ENCODE results near the gene SH3RF3.

SH3RF3 gene

DNA sequence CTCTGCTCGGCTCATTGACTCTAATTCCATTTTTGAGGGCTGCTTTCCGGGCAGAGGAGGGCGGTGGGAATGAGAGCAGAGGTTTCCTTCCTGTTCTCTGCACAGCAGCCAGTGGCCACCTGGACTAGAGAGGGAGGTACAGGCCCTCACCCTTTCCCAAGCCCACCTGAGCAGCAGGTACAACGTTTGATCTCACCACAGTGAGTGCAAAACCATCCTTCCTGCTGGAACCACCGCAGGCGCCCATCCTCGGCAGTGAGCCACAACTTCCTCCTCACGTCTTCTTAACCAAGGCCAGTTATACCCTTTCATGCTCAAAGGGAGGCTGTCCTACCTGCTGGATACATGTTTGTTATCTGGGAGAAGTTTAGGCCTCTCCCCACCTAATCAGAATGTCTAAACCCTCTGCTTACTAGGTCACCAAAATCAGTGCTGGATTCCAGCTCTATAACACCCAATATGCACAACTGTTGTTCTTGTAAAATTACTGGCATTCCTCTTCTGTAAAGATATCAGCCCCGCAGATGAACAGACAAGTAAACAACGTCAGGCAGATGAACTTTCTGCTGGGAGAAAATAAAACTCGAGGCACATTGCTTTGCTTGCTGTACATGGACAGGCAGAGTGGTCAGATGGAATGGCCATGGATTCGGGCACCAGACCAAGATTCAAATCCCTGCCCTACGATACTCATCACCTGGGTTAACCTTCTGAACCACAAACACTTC lies 191.4 kb downstream of the SH3RF3 start:
- no peak for DNase-seq

DNA sequence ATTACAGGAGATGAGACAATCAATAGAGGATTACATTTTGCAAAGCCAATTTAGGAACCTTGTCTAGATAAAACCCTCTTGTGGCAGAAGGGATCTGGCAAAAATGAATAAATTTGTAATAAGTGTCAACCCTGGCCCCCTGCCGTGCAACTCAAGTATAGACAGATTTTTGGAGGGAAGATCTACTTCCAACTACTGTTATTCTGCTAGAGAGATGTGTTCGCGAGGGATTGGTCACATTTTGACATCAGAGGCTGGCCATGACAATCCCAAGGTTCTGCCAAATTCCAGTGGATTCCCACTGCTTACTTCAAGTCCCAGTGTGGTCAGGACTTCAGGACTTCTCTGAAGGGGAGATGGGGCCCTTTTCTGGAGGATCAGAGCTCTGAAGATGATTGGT lies 192.6 kb downstream of the SH3RF3 start:
- no peak for DNase-seq

DNA sequence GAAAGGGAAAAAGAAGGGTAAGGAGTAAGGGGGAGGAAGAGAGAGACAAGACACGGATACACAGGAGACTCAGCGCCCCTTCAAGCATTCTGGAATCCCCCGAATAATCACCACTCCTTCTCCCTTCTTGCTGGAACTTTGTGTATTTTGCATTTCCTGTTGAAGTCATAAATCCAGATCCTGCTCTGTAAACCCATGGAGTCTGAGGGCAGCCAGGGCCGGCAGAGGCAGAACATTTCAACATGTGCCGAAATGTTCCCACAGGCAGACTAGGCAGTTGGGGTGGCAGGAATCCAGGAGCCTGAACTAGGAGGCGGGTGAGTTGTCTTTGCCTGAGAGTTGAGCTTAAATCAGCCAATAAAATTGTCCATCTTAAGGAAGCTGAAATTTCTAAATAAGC lies 193.1 kb downstream of the SH3RF3 start:
- DNase-seq, result no peak

DNA sequence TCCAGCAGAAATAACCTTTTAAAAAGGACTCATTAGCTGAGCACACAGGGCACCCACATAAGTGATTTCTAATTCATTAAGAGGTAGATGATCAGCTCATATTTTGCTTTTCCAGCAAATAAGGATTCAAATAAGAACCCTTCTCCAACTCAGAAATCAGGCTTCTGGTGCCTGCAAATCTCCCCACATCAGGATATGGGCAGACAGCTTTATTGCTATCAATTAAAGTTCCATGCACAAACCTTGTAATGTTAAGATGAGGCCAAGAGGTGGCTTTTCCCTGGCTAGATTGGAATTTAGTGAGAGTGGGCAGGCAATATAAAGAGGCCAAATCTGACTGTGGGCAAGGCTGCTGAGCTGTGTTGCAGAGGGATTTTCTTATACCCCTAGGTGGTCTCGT lies 193.6 kb downstream of the SH3RF3 start:
- DNase-seq, result no peak

DNA sequence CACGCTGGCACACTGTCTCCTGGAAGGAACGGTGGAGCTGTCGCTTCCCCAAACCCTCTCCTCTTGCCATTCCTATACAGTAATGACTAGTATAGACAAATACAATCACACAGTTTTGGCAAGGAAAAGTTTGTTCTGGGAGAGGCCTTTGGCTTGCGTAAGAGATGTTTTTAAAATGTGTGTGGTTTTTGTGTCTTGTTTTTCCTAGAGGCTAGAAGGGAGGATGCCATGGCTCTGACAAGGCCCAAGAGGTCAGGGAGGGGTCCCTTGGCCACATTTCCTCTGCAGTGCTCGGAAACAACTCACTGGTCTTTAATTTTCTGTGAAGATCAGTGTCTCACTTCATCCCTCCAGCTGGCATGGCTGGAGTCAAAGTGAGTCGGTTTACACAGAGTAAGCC lies 195.9 kb downstream of the SH3RF3 start:
- peak in 1 of 2 experiments; percentile 38 for DNase-seq

DNA sequence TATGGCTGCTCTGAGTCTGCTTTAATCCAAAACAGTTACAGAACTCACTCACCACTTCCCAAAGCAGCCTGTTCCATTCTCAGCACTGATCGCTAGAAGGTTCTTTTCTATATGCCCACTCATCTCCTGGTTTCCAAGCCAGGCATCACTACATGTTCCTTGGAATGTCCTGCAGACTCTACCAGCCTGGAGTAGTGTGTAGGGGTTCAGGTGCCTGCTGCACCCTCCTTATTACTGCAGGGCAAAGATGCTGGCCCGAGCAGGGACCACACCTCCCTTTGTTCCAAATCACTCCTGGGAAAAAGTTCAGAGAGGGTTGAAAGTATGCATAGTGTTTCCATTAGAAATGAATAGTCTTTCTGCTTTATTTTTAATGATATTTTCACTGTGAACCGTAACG lies 196.6 kb downstream of the SH3RF3 start:
- DNase-seq, result no peak

DNA sequence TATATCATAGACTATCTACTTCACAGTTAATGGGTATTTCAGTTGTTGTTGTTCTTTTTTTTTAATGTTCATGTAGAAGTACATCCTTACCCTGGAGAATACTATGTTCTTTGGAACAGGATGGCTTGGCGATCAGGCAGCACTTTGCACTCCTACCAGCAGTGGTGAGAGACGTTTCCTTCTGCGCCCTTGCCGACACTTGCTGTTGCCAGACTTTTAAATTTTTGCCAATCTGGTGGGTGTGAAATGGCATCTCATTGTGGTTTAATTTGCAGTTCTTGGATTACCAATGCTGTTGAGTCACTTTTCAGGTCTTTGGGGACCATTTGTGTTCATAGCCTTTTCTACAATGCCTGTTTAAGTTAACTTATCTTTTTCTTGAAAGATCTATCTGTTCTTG lies 197.3 kb downstream of the SH3RF3 start:
- DNase-seq, result no peak

DNA sequence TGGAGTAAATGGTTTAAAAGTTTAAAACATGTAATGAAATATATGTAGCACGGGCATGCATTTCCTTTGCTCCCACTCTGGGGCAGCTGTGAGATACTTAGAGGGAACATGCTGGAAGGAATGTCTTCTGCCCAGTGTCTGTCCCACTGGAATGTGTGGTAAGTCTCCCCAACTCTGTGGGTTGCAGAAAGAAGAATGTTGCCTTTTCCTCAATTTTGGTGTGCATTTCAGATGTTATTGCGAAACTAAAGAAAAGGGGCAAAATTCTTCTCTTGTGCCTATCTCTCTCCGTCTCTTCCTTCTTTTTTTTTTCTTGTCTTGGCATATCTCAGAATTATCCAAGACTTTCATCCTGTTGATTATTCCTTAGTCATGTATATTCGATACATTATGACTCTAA lies 201.1 kb downstream of the SH3RF3 start:
- DNase-seq, result no peak

DNA sequence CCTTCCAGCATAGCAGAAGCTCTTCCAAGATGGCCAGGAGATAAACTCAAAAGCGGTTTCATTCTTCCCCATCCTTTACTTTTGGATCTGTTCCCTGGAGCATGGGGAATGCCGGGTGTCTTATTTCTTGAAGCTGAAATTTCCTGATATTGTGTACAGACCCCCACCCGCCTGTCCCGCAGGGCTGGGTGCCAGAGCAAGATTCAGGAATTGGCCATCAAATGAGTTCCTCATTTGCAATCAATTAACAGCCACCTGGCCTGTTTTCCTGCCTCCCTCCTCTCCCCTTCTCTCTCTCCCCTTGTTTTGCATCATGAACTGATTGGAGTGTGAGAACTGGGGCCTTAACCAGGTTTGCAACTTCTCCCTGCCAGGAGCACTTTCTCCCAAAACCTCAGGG lies 202.1 kb downstream of the SH3RF3 start:
- DNase-seq, result no peak

DNA sequence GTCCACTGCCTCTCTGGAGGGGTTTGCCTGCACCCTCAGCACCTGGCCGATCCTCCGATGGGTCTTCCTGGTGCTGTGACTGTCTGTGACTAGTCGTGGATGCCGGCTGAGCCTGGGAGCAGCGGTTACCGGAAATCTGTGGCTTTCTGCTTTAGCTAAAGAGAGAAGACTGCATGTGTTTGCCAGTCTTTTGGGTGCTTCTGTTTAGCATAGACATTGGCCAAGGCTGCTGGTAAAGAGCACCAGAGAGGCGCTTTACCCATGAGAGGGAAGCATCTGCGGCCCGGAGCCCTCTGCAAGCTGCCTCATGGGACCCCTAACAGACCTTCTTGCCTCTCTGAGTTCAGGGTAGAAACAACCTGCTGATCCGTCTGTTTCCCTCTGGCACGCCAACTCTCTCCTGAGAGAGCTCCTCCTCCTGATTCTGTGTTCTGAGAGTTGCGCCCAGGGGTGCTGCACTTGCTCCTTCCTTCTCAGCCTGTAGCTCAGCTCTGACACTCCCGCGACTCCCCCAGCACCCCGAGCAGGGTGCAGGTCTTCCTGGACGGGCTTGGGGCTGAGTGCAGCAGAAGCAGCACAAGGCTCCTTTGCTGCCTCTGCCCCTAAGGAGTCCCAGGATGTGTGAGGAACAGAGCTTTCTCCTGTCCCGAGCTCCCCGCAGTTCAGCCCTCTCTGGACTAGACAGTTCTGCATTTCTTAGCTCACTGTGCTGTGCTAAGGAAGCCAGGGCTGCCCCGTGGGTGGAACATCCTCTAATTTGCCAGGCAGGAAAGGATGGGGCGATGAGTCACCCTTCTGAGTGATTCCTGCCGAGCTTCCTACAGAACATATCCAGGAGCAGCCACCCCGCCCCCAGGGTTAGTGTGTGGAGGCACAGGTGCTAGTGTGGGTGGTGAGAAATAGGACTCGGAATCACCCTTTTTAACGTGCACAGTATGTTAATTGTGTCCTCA lies 203.2 kb downstream of the SH3RF3 start:
- peak; percentile 76 to 88 for DNase-seq

DNA sequence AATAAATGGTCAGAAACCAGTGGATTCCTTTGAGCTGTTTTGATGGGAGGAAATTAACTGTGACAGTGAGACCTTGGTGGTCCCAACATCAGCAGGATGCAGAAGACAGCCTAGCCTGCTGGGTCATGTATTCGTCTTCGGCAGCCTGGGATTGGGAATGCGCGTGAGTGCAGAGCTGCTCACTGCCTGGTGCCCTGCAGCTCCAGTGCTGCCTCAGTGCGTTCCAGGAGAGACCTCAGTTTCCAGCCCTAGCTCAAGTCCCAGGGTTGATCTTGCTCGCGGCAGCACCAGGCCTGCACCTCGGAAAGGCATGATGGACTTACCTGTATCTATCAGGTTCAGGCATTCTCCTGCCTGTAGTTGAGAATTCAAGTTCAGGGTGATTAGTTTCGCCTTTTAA lies 203.9 kb downstream of the SH3RF3 start:
- DNase-seq, result no peak

DNA sequence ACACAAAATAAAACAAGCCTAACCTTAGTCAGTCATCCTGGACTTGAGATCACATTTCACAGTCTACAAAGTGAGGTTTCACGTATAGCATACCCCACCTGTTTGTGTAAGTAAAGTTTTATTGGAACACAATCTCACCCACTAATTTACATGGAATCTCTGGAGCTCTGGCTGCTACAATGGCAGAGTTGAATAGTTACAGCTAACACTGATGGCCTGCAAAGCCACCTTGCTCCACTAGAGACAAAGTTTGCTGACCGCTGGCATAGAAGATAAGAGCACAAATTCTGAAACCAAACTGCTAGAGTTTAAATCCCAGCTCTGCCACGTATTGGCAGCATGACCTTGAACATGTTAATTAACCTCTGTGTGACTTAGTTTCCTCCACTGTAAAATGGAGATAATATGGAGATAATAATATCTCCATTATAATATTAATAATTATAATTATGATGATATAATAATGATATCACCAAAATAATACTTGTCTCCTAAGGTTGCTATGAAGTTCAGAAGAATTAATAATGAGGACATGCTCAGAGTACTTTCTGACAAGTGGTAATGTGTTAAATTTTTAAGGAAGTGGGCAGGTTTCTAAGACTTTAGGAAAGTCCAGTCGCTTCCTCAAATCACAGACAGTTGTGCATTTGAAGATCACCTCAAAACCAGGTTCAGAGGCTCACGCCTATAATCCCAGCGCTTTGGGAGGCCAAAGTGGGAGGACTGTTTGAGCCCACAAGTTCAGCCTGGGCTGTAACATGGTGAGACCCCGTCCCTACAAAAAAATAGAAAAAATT lies 204.6 kb downstream of the SH3RF3 start:
- DNase-seq, result peak; percentile 22 to 57

DNA sequence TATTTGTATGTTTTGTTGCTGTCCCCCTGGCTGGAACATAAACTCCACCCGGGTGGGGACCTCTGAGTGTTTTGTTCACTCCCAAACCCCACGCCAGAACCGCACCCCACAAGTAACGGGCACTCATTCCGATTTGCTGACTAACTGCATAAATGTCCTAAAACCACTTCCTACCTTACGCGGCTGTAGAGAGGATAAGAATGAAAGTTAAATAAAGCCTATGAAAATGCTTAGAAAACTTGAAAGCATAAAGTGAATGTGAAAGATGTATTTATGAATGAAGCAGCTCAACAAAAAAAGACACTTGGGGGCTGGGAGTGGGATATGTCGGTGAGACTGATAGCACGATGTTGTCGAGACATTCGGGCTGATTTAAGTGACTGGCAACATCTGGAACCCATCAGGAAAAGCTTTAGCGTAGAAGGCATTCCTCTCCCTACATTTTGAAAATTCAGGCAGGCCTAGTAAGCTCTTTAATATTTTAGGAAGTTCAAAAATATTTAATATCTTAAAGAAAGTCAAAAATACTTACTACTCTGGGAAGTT lies 206.7 kb downstream of the SH3RF3 start:
- DNase-seq, result peak in 1 of 2 experiments; percentile 43

DNA sequence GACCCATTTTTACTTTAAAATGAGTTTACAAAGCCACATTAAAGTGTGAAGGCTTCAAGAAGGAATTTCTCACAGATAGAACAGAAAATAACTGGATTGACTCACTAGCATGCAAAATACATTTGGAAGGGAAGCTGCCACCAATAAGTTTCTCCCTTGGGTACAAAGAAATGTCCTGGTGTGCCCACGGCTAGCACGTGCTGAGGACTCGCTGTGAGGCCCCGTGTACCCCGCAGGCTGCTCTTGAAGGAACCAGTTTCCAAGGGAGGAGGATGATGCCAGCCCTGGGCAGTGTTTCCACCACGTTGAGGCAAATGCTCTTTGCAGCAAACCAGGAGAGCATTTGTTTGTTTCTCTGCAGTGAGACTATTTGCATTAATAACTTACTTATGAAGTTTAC lies 207.3 kb downstream of the SH3RF3 start:
- DNase-seq, result no peak

DNA sequence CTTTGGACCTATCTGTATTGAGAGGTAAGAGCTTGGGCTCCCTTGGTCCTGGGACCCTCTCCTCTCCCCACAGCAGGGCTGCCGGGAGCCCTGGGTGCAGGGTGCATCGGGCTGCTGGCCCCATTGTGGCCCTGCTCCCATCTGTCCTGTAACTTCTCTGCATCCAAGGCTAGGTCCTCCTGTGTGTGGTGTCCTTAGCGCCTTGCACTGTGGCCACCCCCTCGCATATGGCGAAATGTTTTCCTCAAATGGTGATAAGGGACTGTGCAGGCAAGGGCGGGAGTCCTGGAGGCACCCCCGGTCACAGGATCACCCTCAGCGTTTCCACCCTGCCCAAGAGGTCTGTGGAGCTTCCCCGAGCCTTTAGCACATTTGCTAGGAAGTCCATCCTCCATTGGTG lies 208.2 kb downstream of the SH3RF3 start:
- no peak for DNase-seq

DNA sequence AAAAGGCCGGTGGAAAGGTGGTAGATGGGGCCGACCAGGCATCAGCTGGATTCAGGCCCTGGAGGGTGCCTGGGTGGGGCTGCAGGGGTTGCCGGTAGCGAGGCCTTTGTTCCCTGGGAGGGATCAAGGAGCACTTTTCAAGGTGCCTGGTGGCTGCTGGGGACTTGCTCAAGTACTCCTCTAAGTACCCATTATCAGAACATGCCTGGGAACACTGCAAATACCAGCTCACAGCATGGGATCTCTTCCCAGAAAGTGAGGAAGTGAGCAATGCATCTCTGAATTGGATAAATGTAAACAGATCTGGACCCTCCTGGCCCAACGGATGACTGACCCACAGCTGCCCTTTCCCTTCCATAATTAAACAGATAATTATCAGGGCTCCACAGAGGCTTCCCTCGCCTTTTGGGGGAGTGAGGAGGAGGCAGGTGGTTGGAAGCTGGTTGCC lies 210.5 kb downstream of the SH3RF3 start:
- peak; percentile 22 to 55 for DNase-seq

DNA sequence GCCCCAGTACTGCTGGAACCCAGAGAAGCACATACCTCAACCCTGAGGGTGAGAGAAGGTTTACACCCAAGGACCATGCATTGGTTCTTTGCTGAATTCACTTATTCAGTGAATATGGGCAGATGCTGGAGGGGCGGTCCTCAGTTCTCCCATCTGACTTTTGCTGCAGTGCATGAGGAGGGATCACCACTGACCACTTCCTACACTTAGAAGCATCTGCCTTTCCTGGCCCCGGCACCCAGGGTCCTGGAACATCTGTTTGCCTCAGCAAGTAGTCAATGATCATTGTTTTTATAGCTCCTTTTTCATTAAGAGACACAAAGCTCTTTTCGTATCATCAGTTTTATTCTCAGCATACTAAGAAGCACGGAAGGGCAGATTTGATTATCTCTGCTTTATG lies 211.4 kb downstream of the SH3RF3 start:
- DNase-seq, result no peak

DNA sequence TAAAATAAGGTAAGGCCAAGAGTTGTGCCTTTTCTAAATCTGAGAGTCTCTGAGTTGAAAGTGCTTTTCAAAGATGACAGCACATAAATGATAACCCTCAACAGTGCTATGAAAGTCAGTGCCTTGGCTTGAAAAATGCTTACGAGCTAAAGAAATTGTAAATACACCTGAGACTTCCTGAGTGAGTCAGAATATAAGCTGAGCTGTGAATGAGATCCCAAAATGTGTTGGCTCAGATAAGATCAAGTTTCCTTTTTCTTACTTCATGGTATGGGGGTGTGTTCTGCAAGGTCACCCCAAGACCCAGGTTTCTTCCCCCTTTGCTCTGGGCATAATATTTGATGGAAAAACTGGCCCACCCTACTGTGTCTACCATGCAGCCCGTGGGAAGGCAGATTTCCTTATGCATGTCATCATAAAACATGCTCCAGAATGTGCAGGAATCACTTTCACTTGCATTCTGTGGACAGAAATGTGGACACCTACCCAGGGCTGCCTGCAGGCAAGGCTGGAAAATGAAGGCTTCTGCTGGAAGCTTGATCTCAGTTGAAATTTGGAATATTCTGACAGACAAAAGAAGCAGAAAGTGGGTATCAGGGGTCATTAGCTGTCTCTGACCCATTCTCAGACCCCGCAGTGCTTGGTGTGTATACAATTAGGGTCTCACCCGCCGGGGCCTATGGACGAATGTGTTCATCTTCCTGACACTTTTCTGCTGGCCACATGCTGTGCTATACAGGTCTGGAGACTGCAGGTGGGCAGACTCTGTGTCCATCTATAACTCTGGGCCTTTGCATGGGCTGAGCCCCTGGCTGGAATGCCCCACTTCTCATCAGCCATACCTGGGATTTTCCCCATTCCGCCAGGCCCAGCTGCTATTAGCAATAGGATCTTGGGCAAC lies 212.6 kb downstream of the SH3RF3 start:
- DNase-seq, result no peak

DNA sequence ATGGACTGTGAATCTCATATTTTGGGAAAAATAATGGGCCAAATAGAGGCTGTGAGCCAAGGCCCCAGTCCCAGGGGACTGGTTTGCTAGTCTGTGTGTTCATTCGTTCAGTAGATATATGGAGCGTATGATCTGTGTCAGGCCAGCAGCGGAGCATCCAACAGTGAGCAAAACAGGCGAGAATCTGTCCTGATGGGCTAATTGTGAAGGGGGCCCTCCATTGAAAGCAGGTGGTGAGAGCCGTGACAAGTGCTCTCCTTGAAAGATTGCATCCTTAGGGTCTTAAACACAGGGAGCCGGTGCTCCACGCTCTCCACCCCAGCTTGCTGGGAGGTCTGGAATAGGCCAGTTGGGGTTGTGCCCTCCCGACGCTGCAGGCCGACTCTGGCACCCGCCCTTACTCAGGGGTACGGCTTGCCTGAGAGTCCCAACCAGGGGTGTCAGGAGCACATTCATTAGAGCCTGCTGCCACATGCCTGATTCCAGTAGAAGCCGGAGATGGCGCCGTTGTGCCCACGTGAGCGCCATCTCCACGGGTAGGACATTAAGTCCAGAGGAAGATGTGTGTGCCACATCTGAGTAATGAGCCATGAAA lies 213.3 kb downstream of the SH3RF3 start:
- no peak for DNase-seq

DNA sequence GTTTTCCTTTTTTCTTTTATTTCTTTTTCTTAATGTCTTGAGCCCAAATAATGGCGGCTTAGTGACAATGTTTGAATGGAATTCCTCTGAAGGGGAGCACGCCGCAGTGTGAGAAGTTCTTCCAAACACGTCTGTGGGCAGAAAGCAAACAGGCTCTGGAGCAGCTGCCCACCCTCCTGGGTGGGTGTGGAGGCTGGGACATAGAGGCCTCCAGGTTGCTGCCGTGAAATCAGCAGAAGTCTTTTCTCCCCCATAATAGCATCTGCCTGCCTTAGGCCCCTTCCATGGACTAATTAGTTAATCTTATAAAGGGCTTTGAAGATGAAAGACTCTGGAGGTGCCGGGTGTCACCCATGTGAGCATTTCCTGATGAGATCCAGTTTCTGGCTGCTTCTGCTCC lies 213.9 kb downstream of the SH3RF3 start:
- no peak for DNase-seq

DNA sequence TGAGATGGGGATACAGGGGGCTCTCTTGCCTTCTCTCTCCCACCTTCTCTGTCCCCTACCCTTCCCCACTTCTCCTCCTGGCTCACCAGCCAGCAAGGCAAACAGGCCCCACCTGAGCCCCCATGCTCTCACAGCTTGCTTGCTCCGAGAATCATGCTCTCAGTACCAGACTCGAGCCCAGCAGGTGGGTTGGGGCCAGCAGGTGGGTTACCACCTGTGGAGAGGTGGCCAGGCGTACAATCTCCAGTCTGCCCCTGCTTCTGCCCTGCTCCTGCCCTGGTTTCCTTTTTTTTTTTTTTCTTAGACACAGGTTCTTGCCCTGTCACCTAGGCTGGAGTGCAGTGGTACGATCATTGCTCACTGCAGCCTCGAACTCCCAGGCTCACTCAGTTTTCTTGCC lies 214.5 kb downstream of the SH3RF3 start:
- no peak for DNase-seq

All from SW 1271 (cell line).